Measurements from ENCODE around the gene SHISA7.

Gene SHISA7

GRCh38 chr19:55490478-55491432 lies 47.7 kb upstream of the SHISA7 start:
- Histone ChIP-seq H3K4me3 (replicated peaks; ENCODE audit: insufficient read depth, low read length) (no peak overlapping the region), H3K27ac (replicated peaks) (no peak overlapping the region), H3K27me3 (ENCODE audit: insufficient read depth, poor library complexity, severe bottlenecking) (peaks cover 23% of the 10 kb centered on the region)
- no peak for DNase-seq (ENCODE audit: low read depth in 1 of 2, low spot score in 1 of 2)
- TF ChIP-seq GABPA (IDR thresholded peaks at IDR 0.05; ENCODE audit: low read depth): no peak
- no peak for TF ChIP-seq SPI1 (IDR thresholded peaks at IDR 0.05; ENCODE audit: borderline replicate concordance, low read depth)
- TF ChIP-seq CTCF (IDR thresholded peaks at IDR 0.05; ENCODE audit: insufficient read depth, low read length): no peak
- TF ChIP-seq POLR2AphosphoS5 (IDR thresholded peaks at IDR 0.05; ENCODE audit: low read depth): no peak
- TF ChIP-seq REST (IDR thresholded peaks at IDR 0.05; ENCODE audit: insufficient replicate concordance, low read depth): no peak

DNA sequence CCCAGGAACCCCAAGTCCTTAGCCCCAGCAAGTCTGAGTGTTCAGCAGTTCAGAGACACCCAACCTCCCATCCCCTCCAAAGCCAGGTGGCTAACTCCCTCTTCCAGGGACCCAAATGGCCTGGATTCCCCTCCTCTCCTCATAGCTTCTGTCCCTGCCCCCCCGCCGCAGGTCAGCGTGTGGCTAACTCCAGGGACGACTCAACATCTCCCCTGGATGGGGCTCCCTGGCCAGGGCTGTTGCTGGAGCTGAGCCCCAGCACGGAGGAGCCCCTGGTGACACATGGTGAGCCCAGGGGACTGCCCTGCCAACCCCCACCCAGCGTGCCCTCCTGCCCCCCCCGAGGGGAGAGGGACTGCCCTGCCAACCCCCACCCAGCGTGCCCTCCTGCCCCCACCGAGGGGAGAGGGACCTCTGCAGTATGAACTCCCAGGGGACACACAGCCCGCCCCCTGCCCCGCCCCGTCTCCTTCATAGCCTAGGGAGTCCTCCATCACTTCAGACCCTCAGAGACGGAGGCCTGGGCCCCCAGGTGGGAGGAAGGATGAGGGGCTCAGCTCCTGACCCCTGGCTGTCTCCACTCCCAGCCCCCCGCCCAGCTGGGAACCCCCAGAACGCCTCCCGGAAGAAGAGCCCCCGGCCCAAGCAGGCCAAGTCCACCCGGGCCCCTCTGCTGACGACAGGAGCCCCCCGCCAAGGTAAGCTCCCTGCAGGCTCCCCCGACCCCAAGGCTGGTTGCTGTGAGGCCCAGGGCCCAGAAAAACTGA lies 46.8 kb upstream of the SHISA7 start:
- DNase-seq (ENCODE audit: low read depth in 1 of 2, low spot score in 1 of 2): no peak
- Histone ChIP-seq H3K27me3 (ENCODE audit: insufficient read depth, poor library complexity, severe bottlenecking) (peaks cover 23% of the 10 kb centered on the region), H3K27ac (replicated peaks) (no peak overlapping the region), H3K4me3 (replicated peaks; ENCODE audit: insufficient read depth, low read length) (no peak overlapping the region)
- TF ChIP-seq GABPA (IDR thresholded peaks at IDR 0.05; ENCODE audit: low read depth) (no peak), REST (IDR thresholded peaks at IDR 0.05; ENCODE audit: insufficient replicate concordance, low read depth) (no peak), CTCF (IDR thresholded peaks at IDR 0.05; ENCODE audit: insufficient read depth, low read length) (no peak), SPI1 (IDR thresholded peaks at IDR 0.05; ENCODE audit: borderline replicate concordance, low read depth) (no peak), POLR2AphosphoS5 (IDR thresholded peaks at IDR 0.05; ENCODE audit: low read depth) (no peak)

- peaks cover 18% of the 10 kb centered on the region for H3K27me3 ChIP-seq (ENCODE audit: insufficient read depth, poor library complexity, severe bottlenecking)
- H3K27ac ChIP-seq (replicated peaks): no peak overlapping the region
- no peak overlapping the region for H3K4me3 ChIP-seq (replicated peaks; ENCODE audit: insufficient read depth, low read length)
- DNase-seq (ENCODE audit: low read depth in 1 of 2, low spot score in 1 of 2): no peak
- TF ChIP-seq GABPA (IDR thresholded peaks at IDR 0.05; ENCODE audit: low read depth): no peak
- TF ChIP-seq CTCF (IDR thresholded peaks at IDR 0.05; ENCODE audit: insufficient read depth, low read length): no peak
- TF ChIP-seq POLR2AphosphoS5 (IDR thresholded peaks at IDR 0.05; ENCODE audit: low read depth): no peak
- TF ChIP-seq SPI1 (IDR thresholded peaks at IDR 0.05; ENCODE audit: borderline replicate concordance, low read depth): no peak
- TF ChIP-seq REST (IDR thresholded peaks at IDR 0.05; ENCODE audit: insufficient replicate concordance, low read depth): no peak
These were observed 46.0 kb upstream of the SHISA7 start for GRCh38 chr19:55488986-55489710.
